ENCODE measurements around the gene CHST8. TPM values are rescaled to one million over a fixed set of nuclear protein-coding genes. Genes with fewer than 3 reads are reported as not detected.

The CHST8 gene
- total and polyA plus RNA-seq, 2 donors: 0.23 to 0.47 TPM

- Histone ChIP-seq H3K27me3 (ENCODE audit: control insufficient read depth in 2 of 2, insufficient read depth in 1 of 2, low read length in 1 of 2) (peaks cover 42 to 53% of the 10 kb centered on the region in 2 donors), H3K4me1 (ENCODE audit: control insufficient read depth in 2 of 2, insufficient read depth in 2 of 2, low read length in 2 of 2) (peaks cover 3% of the 10 kb centered on the region in 2 donors), H3K27ac (ENCODE audit: low read depth in 1 of 2, low read length in 1 of 2) (no peak overlapping the region), H3K36me3 (ENCODE audit: control insufficient read depth in 2 of 2, insufficient read depth in 2 of 2, low read length in 1 of 2) (no peaks in the 10 kb centered on the region), H3K9me3 (ENCODE audit: control insufficient read depth in 2 of 2, insufficient read depth in 1 of 2, low read length in 1 of 2) (no peaks in the 10 kb centered on the region), H3K4me3 (ENCODE audit: low read length in 2 of 2) (no peak overlapping the region)
- 93% methylated on average over 5 of the region's 5 CpGs for WGBS
- no peak for DNase-seq (ENCODE audit: low read depth in 6 of 9, low spot score in 9 of 9)
Measured at GRCh38 chr19:33799476-33799875, 177.7 kb downstream of the CHST8 start.

- Histone ChIP-seq H3K27me3 (ENCODE audit: control insufficient read depth in 2 of 2, insufficient read depth in 1 of 2, low read length in 1 of 2) (peaks cover 35 to 46% of the 10 kb centered on the region in 2 donors), H3K4me1 (ENCODE audit: control insufficient read depth in 2 of 2, insufficient read depth in 2 of 2, low read length in 2 of 2) (peaks cover 0 to 3% of the 10 kb centered on the region in 2 donors), H3K27ac (ENCODE audit: low read depth in 1 of 2, low read length in 1 of 2) (no peak overlapping the region), H3K9me3 (ENCODE audit: control insufficient read depth in 2 of 2, insufficient read depth in 1 of 2, low read length in 1 of 2) (no peaks in the 10 kb centered on the region), H3K4me3 (ENCODE audit: low read length in 2 of 2) (no peak overlapping the region), H3K36me3 (ENCODE audit: control insufficient read depth in 2 of 2, insufficient read depth in 2 of 2, low read length in 1 of 2) (no peaks in the 10 kb centered on the region)
- no peak for DNase-seq (ENCODE audit: low read depth in 6 of 9, low spot score in 9 of 9)
- WGBS: 95% methylated on average over 16 of the region's 16 CpGs
Measured at GRCh38 chr19:33800012-33800680, 178.4 kb downstream of the CHST8 start.

DNA sequence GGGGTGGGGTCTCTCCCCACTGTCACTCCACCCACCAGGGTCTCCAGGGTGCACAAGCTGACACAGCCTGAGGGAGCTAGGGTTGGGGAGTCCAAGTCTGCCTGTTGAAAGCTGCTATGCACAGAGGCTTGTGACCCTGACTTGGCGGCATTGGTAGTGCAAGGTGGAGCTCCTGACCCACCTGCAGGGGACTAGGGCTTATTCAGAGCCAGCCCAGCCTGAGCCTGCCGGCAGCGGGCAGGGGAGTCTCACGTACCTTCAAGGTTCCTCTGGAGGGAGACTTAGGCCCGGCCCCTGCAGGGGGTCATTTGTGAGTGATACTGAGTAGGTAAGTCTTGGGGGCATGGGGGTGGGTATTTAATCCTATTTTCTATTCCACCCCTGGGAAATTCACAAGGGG, 179.7 kb downstream of the CHST8 start:
- WGBS: 98% methylated on average over 5 of the region's 5 CpGs
- no peak overlapping the region for H3K27ac ChIP-seq (ENCODE audit: low read depth in 1 of 2, low read length in 1 of 2)
- no peaks in the 10 kb centered on the region for H3K4me1 ChIP-seq (ENCODE audit: control insufficient read depth in 2 of 2, insufficient read depth in 2 of 2, low read length in 2 of 2)
- no peak for DNase-seq (ENCODE audit: low read depth in 6 of 9, low spot score in 9 of 9)
- H3K27me3 ChIP-seq (ENCODE audit: control insufficient read depth in 2 of 2, insufficient read depth in 1 of 2, low read length in 1 of 2): peaks cover 23 to 35% of the 10 kb centered on the region in 2 donors
- no peak overlapping the region for H3K4me3 ChIP-seq (ENCODE audit: low read length in 2 of 2)
- H3K36me3 ChIP-seq (ENCODE audit: control insufficient read depth in 2 of 2, insufficient read depth in 2 of 2, low read length in 1 of 2): no peaks in the 10 kb centered on the region
- no peaks in the 10 kb centered on the region for H3K9me3 ChIP-seq (ENCODE audit: control insufficient read depth in 2 of 2, insufficient read depth in 1 of 2, low read length in 1 of 2)

DNA sequence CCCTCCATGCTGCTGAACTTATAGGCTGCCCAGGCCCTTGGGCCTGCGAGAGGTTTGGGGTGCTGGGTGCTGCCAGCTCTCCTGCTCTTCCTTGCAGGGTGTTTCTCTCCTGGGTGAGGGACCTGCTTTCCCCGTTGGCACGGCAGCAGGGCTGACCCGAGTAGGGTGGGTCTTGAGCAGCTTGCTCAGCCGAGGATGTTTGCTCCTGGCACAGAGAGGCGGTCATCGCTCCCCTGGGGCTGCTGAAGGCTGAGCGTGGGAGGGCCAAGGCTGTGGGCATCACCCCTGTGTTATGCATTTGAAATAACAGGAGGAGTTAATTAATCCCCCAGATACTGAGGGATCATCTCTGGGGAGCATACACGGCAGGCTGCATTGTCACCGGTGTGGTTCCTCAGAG, 180.2 kb downstream of the CHST8 start:
- no peaks in the 10 kb centered on the region for H3K36me3 ChIP-seq (ENCODE audit: control insufficient read depth in 2 of 2, insufficient read depth in 2 of 2, low read length in 1 of 2)
- WGBS: 97% methylated on average over 10 of the region's 10 CpGs
- peaks cover 19 to 32% of the 10 kb centered on the region in 2 donors for H3K27me3 ChIP-seq (ENCODE audit: control insufficient read depth in 2 of 2, insufficient read depth in 1 of 2, low read length in 1 of 2)
- no peaks in the 10 kb centered on the region for H3K4me1 ChIP-seq (ENCODE audit: control insufficient read depth in 2 of 2, insufficient read depth in 2 of 2, low read length in 2 of 2)
- H3K27ac ChIP-seq (ENCODE audit: low read depth in 1 of 2, low read length in 1 of 2): no peak overlapping the region
- no peak for DNase-seq (ENCODE audit: low read depth in 6 of 9, low spot score in 9 of 9)
- no peaks in the 10 kb centered on the region for H3K9me3 ChIP-seq (ENCODE audit: control insufficient read depth in 2 of 2, insufficient read depth in 1 of 2, low read length in 1 of 2)
- no peak overlapping the region for H3K4me3 ChIP-seq (ENCODE audit: low read length in 2 of 2)

GRCh38 chr19:33802801-33803200, 181.0 kb downstream of the CHST8 start:
- Histone ChIP-seq H3K4me1 (ENCODE audit: control insufficient read depth in 2 of 2, insufficient read depth in 2 of 2, low read length in 2 of 2) (no peaks in the 10 kb centered on the region), H3K27me3 (ENCODE audit: control insufficient read depth in 2 of 2, insufficient read depth in 1 of 2, low read length in 1 of 2) (peaks cover 11 to 25% of the 10 kb centered on the region in 2 donors), H3K27ac (ENCODE audit: low read depth in 1 of 2, low read length in 1 of 2) (no peak overlapping the region), H3K9me3 (ENCODE audit: control insufficient read depth in 2 of 2, insufficient read depth in 1 of 2, low read length in 1 of 2) (no peaks in the 10 kb centered on the region), H3K4me3 (ENCODE audit: low read length in 2 of 2) (no peak overlapping the region), H3K36me3 (ENCODE audit: control insufficient read depth in 2 of 2, insufficient read depth in 2 of 2, low read length in 1 of 2) (no peaks in the 10 kb centered on the region)
- WGBS: 88% methylated on average over 1 of the region's 1 CpG
- DNase-seq (ENCODE audit: low read depth in 6 of 9, low spot score in 9 of 9): no peak

DNA sequence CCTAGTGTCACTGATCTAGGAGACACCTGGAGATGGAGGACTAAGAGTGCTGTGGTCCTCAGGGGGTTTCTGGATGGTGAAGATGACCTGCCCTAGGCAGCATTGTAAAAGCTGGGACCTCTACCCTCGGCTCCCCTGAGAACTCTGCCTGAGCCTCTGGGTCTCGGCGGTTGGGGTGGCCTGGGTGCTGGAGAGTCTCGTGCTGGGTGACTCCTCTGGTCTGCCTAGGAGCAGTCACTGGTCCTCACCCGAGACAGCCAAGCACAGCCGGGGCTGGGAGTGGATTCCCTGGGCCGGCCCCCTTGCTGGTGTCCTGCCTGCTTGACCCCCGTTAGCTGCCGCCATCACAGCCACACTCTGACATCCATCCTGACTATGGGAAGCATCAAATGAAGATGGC, 181.6 kb downstream of the CHST8 start:
- WGBS: 96% methylated on average over 9 of the region's 9 CpGs
- DNase-seq (ENCODE audit: low read depth in 6 of 9, low spot score in 9 of 9): no peak
- H3K27ac ChIP-seq (ENCODE audit: low read depth in 1 of 2, low read length in 1 of 2): no peak overlapping the region
- peaks cover 5 to 20% of the 10 kb centered on the region in 2 donors for H3K27me3 ChIP-seq (ENCODE audit: control insufficient read depth in 2 of 2, insufficient read depth in 1 of 2, low read length in 1 of 2)
- H3K4me1 ChIP-seq (ENCODE audit: control insufficient read depth in 2 of 2, insufficient read depth in 2 of 2, low read length in 2 of 2): no peaks in the 10 kb centered on the region
- no peak overlapping the region for H3K4me3 ChIP-seq (ENCODE audit: low read length in 2 of 2)
- no peaks in the 10 kb centered on the region for H3K9me3 ChIP-seq (ENCODE audit: control insufficient read depth in 2 of 2, insufficient read depth in 1 of 2, low read length in 1 of 2)
- H3K36me3 ChIP-seq (ENCODE audit: control insufficient read depth in 2 of 2, insufficient read depth in 2 of 2, low read length in 1 of 2): no peaks in the 10 kb centered on the region

GRCh38 chr19:33804021-33804799, 182.5 kb downstream of the CHST8 start:
- Histone ChIP-seq H3K27me3 (ENCODE audit: control insufficient read depth in 2 of 2, insufficient read depth in 1 of 2, low read length in 1 of 2) (peaks cover 0 to 12% of the 10 kb centered on the region in 2 donors), H3K9me3 (ENCODE audit: control insufficient read depth in 2 of 2, insufficient read depth in 1 of 2, low read length in 1 of 2) (no peaks in the 10 kb centered on the region), H3K36me3 (ENCODE audit: control insufficient read depth in 2 of 2, insufficient read depth in 2 of 2, low read length in 1 of 2) (no peaks in the 10 kb centered on the region), H3K27ac (ENCODE audit: low read depth in 1 of 2, low read length in 1 of 2) (no peak overlapping the region), H3K4me1 (ENCODE audit: control insufficient read depth in 2 of 2, insufficient read depth in 2 of 2, low read length in 2 of 2) (no peaks in the 10 kb centered on the region), H3K4me3 (ENCODE audit: low read length in 2 of 2) (no peak overlapping the region)
- WGBS: 93% methylated on average over 10 of the region's 10 CpGs
- no peak for DNase-seq (ENCODE audit: low read depth in 6 of 9, low spot score in 9 of 9)

DNA sequence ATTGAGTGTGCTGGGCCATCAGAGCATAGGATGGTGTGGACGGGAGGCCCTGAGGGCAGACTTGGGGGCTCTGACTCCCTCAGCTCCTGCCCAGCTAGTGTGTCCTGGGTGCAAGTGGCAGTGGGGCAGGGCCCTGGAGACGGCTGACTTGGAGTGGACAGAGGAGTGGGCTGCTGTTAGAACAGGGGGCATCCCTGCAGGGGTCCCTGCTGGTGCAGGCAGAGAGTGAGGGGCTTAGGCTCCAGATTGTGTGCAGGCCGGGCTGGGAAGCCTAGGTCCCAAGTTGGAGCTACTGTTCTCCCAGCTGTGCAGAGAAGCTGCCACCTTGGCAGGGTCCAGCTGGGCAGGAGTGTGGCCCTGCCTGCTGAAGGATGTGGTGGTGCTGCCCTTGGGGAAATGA, 183.6 kb downstream of the CHST8 start:
- WGBS: 98% methylated on average over 3 of the region's 3 CpGs
- no peaks in the 10 kb centered on the region for H3K36me3 ChIP-seq (ENCODE audit: control insufficient read depth in 2 of 2, insufficient read depth in 2 of 2, low read length in 1 of 2)
- no peaks in the 10 kb centered on the region for H3K4me1 ChIP-seq (ENCODE audit: control insufficient read depth in 2 of 2, insufficient read depth in 2 of 2, low read length in 2 of 2)
- no peak for DNase-seq (ENCODE audit: low read depth in 6 of 9, low spot score in 9 of 9)
- H3K9me3 ChIP-seq (ENCODE audit: control insufficient read depth in 2 of 2, insufficient read depth in 1 of 2, low read length in 1 of 2): no peaks in the 10 kb centered on the region
- no peak overlapping the region for H3K27ac ChIP-seq (ENCODE audit: low read depth in 1 of 2, low read length in 1 of 2)
- peaks cover 0 to 1% of the 10 kb centered on the region in 2 donors for H3K27me3 ChIP-seq (ENCODE audit: control insufficient read depth in 2 of 2, insufficient read depth in 1 of 2, low read length in 1 of 2)
- no peak overlapping the region for H3K4me3 ChIP-seq (ENCODE audit: low read length in 2 of 2)

DNA sequence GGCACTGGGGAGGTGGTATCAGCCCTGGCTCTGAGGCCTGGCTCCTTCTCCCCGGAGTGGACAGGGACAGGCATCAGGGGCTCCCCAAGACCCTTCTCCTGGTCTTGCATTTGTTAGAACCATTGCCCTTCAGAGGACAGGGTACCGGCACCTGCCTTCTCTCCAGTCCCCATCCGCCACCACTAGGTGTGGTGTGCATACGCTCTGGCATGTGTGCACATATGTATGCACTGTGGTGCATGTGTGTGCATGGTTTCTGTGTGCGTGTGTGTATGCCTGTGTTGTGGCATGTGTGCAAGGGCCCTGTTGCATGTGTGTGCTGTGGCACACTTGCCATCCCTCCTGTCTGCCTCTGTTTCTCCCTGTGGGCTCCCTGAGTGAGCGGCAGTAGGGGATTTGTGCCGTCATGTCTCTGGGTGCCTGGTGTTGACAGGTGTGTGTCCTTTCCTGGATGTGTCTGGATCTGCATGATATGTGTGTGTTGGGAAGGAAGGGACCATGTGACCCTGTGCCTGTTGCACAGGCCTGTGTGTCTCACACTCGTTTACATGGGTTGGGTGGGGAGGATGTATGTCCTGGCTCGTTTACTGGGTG, 184.2 kb downstream of the CHST8 start:
- H3K27ac ChIP-seq (ENCODE audit: low read depth in 1 of 2, low read length in 1 of 2): no peak overlapping the region
- H3K4me1 ChIP-seq (ENCODE audit: control insufficient read depth in 2 of 2, insufficient read depth in 2 of 2, low read length in 2 of 2): no peaks in the 10 kb centered on the region
- H3K36me3 ChIP-seq (ENCODE audit: control insufficient read depth in 2 of 2, insufficient read depth in 2 of 2, low read length in 1 of 2): no peaks in the 10 kb centered on the region
- DNase-seq (ENCODE audit: low read depth in 6 of 9, low spot score in 9 of 9): no peak
- no peaks in the 10 kb centered on the region for H3K9me3 ChIP-seq (ENCODE audit: control insufficient read depth in 2 of 2, insufficient read depth in 1 of 2, low read length in 1 of 2)
- no peak overlapping the region for H3K4me3 ChIP-seq (ENCODE audit: low read length in 2 of 2)
- no peaks in the 10 kb centered on the region for H3K27me3 ChIP-seq (ENCODE audit: control insufficient read depth in 2 of 2, insufficient read depth in 1 of 2, low read length in 1 of 2)
- WGBS: 95% methylated on average over 9 of the region's 9 CpGs
